Measurements from ENCODE around the gene CUEDC1.
A peak's percentile ranks its signal among the peaks of the same experiment; 100 is the strongest.

CUEDC1 gene

DNA sequence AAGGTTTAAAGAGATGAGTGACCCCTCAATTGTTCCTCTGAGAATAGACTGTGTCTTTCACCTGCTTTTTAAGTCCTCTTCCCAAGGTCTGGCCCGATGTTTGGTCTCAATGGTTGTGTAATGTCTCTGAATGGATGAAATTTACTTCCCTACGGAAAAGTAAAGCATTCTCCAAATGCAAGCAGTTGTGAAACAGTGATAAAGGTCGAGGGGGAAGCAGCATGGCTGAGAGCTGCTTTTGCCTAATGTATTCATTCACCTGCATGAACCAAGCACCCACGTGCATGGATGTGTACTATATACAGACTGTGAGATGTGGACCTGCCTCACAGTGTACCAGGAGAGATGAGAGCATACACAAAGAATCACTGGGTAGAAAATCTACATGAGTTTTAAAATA is 116.8 kb downstream of the CUEDC1 start:
- Histone ChIP-seq H3K36me3 (replicated peaks) (peaks cover 32% of the 10 kb centered on the region), H3K9me3 (no peaks in the 10 kb centered on the region), H3K4me3 (no peak overlapping the region), H3K27me3 (ENCODE audit: low read depth) (no peaks in the 10 kb centered on the region), H3K4me1 (peaks cover 2% of the 10 kb centered on the region)
- no peak for DNase-seq (ENCODE audit: low spot score in 2 of 2)
- in situ Hi-C loops (cut with MboI; ENCODE audit: low sequenced_read_pairs) = loop anchor here (10.0 kb wide), 1 partner anchor 714 kb away; no protein-coding TSS in a partner anchor

DNA sequence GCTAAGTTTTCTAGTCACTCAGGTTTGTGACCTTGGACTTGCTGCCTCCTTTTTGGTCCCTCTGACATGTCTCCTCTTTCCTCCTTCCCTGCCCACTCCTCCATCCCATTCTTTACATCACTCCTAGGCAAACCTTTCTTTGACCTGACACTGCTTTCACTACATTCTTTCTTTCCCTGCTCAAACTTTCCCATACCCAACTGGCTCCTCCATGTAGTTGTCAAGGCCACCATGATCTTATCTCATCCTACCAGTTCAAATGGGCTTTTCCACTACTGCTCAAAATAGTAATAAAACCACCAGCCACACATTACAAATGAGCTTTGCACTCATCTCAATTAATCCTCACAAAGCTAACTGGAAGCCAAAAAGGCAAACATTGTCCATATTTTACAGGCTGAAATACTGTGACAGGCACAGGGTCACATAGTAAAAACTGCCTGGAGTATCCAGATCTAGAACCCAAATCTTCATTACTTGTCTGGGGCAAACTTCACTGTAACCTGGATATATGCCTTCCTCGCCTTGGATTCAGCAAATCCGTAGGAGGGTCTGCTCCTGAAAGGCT is 119.8 kb downstream of the CUEDC1 start:
- no peaks in the 10 kb centered on the region for H3K9me3 ChIP-seq
- H3K36me3 ChIP-seq (replicated peaks) = peaks cover 21% of the 10 kb centered on the region
- no peaks in the 10 kb centered on the region for H3K27me3 ChIP-seq (ENCODE audit: low read depth)
- no peak for DNase-seq (ENCODE audit: low spot score in 2 of 2)
- in situ Hi-C loops (cut with MboI; ENCODE audit: low sequenced_read_pairs) = loop anchor here (10.0 kb wide), 1 partner anchor 711 kb away; no protein-coding TSS in a partner anchor
- H3K4me1 ChIP-seq = peaks cover 6% of the 10 kb centered on the region
- no peak overlapping the region for H3K4me3 ChIP-seq

DNA sequence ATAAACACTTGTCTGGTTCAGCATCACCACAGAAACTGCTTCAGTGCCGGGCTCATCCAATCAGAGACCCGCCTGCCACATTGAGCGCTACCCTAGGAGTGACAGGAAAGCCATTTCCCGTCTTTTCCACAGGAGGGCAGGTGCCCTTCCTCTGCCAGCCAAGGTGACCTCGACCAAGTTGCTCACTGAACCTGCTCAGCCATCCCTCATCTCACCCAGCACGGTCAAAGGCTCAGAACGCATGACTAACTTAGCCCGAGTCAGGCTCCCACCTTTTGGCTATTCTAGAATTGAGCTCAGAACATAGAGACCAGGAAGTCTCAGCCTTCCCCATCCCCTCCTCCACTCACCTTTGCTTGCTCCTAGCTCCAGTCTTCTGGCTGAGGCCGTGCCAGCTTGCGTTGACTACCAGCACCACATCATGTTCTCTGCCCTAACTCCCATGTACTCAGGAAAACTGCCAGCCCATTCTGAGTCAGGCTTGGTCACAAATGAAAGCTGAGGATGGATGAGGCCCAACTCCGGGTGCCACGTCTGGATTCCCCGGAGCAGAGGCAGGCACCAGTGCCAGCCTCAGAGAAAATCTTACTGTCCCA is 121.0 kb downstream of the CUEDC1 start:
- in situ Hi-C loops (cut with MboI; ENCODE audit: low sequenced_read_pairs) = loop anchor here (10.0 kb wide), 1 partner anchor 709 kb away; no protein-coding TSS in a partner anchor
- Histone ChIP-seq H3K9me3 (no peaks in the 10 kb centered on the region), H3K4me3 (no peak overlapping the region), H3K27me3 (ENCODE audit: low read depth) (no peaks in the 10 kb centered on the region), H3K4me1 (peaks cover 6% of the 10 kb centered on the region), H3K36me3 (replicated peaks) (peaks cover 9% of the 10 kb centered on the region)
- DNase-seq (ENCODE audit: low spot score in 2 of 2) = no peak

DNA sequence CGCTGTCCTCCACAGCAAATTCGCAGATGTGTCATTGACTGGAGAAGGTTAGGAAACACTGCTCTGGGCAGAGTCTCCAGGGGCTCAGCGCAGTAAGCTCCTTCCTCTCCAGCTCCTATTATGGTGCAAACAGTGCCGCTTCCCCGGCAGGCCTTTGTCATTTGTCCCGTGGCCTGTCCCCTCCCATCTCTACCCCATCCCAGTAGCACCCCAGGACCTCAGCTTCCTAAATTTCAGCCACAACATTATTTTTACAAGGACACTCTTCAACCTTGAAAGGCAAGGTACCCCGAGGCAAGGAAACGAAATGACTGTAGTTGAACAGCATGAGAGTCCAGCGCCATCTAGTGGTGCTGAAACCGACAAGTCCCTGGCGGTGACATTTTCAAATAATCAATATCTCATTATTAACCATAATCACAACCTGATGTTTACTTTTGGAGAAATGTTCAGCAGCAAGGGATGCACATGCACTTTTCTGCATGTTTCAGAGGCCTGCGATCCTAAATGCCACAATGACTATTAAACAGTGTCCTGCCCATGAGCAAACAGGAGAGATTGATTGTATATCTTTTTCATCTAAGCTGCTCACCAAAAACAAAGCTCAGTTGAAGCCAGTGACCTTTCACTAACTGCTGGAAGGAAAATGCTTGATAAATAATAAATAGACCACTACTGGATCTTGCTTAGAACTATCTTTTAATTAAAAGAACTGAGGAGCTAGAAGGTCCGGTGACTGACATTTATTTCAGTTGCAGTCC is 121.9 kb downstream of the CUEDC1 start:
- H3K4me3 ChIP-seq = peak overlapping the region; percentile 12

DNA sequence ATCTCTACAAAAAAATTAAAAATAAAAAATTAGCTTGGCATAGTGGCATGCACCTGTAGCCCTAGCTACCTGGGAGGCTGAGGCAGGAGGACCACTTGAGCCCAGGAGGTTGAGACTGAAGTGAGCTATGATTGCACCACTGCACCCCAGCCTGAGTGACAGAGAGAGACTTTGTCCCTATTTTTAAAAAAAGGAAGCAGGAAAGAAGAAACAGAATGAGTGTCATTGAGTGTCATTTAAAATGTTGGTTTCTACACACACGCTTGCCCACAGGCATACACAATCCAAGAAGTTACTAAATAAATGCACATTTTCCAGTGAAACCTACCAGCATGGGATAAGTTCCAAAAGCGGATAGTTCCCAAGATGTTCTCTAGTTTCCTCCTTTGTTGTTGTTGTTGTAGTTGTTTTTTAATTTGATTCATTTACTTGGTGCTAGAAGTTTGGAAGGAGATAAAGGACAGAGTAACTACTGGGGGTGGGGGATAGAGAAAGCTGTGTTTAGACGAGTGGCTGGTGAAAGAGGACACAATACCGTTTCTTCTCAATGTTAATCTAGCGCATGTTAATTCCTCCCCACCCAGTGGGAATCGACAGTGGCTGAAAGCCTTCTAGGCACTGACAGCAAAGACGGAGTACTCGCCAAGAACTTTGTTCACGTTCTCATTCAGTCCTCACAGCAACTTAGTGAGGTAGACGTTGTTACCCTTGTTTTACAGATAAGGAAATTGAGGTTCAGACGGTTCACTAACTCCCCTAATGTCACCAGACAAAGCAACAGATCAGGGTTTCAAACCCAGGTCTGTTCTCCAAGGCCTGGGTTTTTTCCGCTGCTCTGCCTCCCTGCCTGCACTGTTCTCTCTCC is 122.7 kb downstream of the CUEDC1 start:
- no peak overlapping the region; the same call in 1 of the 2 replicates for H3K4me3 ChIP-seq
- H3K36me3 ChIP-seq (replicated peaks) = no peaks in the 10 kb centered on the region

More for the DNA sequence above, 121.9 kb downstream of the CUEDC1 start:
- peaks cover 6% of the 10 kb centered on the region for H3K4me1 ChIP-seq
- in situ Hi-C loops (cut with MboI; ENCODE audit: low sequenced_read_pairs) = loop anchor here (10.0 kb wide), 1 partner anchor 709 kb away; no protein-coding TSS in a partner anchor
- peak; percentile 73 to 87 for DNase-seq (ENCODE audit: low spot score in 2 of 2)
- H3K36me3 ChIP-seq (replicated peaks) = 0 out of 2 replicates have a peak, but pooled peaks cover under 1% of the 10 kb centered on the region
- no peaks in the 10 kb centered on the region for H3K9me3 ChIP-seq
- no peaks in the 10 kb centered on the region for H3K27me3 ChIP-seq (ENCODE audit: low read depth)

DNA sequence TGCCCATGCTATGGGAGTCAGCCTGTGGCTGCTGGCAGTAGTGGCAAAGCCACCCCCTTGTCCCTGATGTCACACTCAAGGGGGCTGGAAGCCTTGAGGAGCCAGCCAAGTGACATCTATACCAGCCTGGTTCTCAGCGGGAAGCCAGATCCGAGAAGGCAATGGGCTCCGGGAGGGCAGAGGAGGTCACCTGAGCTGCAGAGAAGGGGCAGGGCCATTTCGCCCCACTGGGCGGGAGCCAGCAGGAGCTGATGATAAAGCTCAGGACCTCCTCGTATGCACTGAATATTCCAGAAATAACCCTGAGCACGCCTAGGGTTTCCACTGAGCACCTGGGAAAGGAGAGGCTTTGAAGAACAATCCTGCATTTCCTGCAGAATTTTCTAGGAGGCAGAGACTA is 124.3 kb downstream of the CUEDC1 start:
- H3K9me3 ChIP-seq = no peaks in the 10 kb centered on the region
- in situ Hi-C loops (cut with MboI; ENCODE audit: low sequenced_read_pairs) = loop anchor here (10.0 kb wide), 1 partner anchor 706 kb away; no protein-coding TSS in a partner anchor
- no peaks in the 10 kb centered on the region for H3K36me3 ChIP-seq (replicated peaks)
- no peak overlapping the region for H3K4me3 ChIP-seq
- no peaks in the 10 kb centered on the region for H3K27me3 ChIP-seq (ENCODE audit: low read depth)
- DNase-seq (ENCODE audit: low spot score in 2 of 2) = no peak
- peaks cover 6% of the 10 kb centered on the region for H3K4me1 ChIP-seq

More for the DNA sequence above, 122.7 kb downstream of the CUEDC1 start:
- Histone ChIP-seq H3K4me1 (peaks cover 6% of the 10 kb centered on the region), H3K27me3 (ENCODE audit: low read depth) (no peaks in the 10 kb centered on the region), H3K9me3 (no peaks in the 10 kb centered on the region)
- DNase-seq (ENCODE audit: low spot score in 2 of 2) = no peak
- in situ Hi-C loops (cut with MboI; ENCODE audit: low sequenced_read_pairs) = loop anchor here (10.0 kb wide), 1 partner anchor 708 kb away; no protein-coding TSS in a partner anchor

DNA sequence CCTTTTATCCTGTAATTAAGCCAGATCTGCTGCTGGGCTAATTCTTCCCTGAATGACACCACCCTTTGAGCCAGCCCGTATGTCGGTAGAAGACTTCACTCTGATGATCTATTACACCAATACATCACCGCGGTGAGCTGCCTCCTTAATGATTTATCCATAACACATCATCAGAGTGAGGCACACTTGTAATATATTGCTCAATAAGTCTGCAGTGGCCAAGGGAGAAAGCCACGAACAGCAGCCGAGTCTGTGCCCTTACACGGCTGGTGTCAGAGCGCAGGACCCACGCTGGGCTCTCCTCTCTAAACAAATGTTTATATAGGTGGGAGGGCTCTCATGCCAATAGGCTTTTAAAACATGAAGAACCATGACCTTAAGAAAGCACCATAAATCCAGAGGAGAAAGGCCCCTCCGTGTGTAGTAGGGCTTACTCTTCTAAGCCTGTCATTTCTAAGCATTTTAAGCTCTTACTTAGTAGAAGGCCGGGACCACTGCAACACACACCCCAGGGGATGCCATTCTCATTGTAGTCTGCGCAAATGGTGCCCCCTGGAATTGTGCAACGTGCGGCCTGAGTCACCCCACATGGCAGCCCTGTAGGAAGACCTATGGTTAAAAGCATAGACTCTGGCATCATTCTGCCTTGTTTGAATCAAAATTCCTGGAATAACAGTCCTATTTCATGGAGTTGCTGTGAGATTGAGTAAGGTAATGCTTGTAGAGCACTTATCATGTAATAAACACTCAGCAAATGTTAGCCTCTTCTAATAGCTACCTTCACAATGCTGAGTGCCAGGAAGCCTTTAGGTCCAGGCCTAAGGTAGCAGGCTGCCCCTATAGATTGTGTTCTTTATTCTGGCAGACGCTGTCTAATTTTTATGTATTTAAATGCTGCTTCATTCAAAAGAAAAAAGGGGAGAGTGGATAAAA is 131.5 kb downstream of the CUEDC1 start:
- no peaks in the 10 kb centered on the region for H3K36me3 ChIP-seq (replicated peaks)
- in situ Hi-C loops (cut with MboI; ENCODE audit: low sequenced_read_pairs) = no loop called here
- no peak for DNase-seq (ENCODE audit: low spot score in 2 of 2)
- H3K27me3 ChIP-seq (ENCODE audit: low read depth) = peaks cover 3% of the 10 kb centered on the region; the same call in 1 of the 2 replicates
- H3K4me3 ChIP-seq = no peak overlapping the region
- no peaks in the 10 kb centered on the region for H3K9me3 ChIP-seq
- H3K4me1 ChIP-seq = no peaks in the 10 kb centered on the region

DNA sequence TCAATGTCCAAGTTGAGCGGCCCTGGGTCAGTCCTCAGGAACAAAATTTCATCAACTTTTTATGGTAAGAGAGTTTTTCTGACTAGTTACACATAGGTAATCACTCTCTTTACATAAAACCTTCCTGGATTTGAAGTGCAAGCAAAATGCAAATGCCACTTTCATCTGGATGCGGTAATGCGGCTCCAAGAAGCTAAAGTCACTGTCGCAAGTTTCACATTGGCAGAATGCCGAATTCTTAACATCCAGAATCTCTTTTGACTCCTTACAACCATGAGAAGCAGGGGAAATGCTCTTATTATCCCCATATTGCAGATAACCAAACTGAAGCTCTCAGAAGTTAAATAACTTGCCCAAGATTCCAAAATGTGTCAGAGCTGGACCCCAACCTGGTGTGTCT is 135.3 kb downstream of the CUEDC1 start:
- H3K4me1 ChIP-seq = no peaks in the 10 kb centered on the region
- H3K4me3 ChIP-seq = no peak overlapping the region
- no peak for DNase-seq (ENCODE audit: low spot score in 2 of 2)
- H3K9me3 ChIP-seq = no peaks in the 10 kb centered on the region
- no peaks in the 10 kb centered on the region for H3K36me3 ChIP-seq (replicated peaks)
- in situ Hi-C loops (cut with MboI; ENCODE audit: low sequenced_read_pairs) = no loop called here
- peaks cover 3% of the 10 kb centered on the region; the same call in 1 of the 2 replicates for H3K27me3 ChIP-seq (ENCODE audit: low read depth)

DNA sequence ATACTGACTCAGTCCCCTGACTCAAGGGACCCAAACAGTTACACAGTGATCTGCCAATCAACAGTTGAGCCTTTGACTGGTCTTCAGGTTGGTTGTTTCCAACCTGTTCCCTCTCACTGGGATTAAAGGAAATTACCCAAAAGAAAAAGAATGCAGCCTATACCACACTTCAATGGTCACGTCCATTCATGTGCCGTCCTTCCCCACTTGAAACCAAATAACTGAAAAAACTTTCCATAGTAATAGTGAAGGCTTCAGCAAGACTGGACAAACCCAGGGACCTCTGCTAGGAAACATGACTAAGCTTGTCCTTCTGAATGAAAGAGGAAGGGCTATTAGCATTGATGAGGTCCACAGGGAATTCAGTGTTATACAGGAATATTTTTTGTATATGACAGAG is 135.9 kb downstream of the CUEDC1 start:
- H3K4me1 ChIP-seq = no peaks in the 10 kb centered on the region
- H3K36me3 ChIP-seq (replicated peaks) = no peaks in the 10 kb centered on the region
- no peak overlapping the region for H3K4me3 ChIP-seq
- in situ Hi-C loops (cut with MboI; ENCODE audit: low sequenced_read_pairs) = no loop called here
- no peak for DNase-seq (ENCODE audit: low spot score in 2 of 2)
- no peaks in the 10 kb centered on the region for H3K9me3 ChIP-seq
- H3K27me3 ChIP-seq (ENCODE audit: low read depth) = peaks cover 8% of the 10 kb centered on the region

DNA sequence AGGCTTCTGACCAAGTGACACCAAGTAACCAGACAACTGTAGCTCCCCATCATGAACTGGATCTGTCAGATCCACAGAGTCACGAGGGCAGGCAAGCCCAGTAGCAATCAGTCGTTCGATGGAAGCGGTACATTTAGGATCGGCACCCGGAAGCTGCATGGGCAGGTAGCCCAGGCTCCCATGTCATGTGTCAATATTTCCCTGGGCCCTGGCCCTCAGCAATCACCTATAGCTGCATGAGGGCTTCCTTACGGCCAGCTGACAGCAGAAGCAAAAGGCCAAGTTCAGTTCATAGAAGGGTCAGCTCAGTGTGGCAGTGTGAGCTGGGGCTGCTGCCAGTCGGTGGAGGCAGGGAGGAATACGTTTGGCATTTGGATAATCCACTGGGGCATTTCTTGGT is 137.1 kb downstream of the CUEDC1 start:
- Histone ChIP-seq H3K9me3 (no peaks in the 10 kb centered on the region), H3K4me3 (no peak overlapping the region), H3K27me3 (ENCODE audit: low read depth) (peaks cover 8% of the 10 kb centered on the region), H3K36me3 (replicated peaks) (no peaks in the 10 kb centered on the region), H3K4me1 (no peaks in the 10 kb centered on the region)
- DNase-seq (ENCODE audit: low spot score in 2 of 2) = no peak
- in situ Hi-C loops (cut with MboI; ENCODE audit: low sequenced_read_pairs) = no loop called here

DNA sequence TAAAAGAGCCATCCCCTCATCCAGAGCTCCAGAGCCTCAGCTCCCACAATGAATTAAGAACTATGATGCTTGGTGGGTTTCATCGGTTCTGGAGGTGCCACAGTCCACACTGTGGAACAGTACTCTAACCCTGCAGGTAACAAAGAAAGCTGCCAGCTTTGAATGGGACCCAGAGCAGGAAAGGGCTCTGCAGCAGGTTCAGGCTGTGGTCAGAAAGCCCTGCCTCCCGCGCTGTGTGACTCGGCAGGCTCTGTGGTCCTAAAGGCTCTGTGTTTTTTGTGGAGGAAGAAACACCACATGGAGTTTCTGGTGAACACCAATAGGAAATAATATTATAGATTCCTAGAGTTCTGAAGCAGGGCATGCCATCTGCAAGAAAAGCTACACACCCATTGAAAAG is 137.9 kb downstream of the CUEDC1 start:
- peaks cover 8% of the 10 kb centered on the region for H3K27me3 ChIP-seq (ENCODE audit: low read depth)
- no peak for DNase-seq (ENCODE audit: low spot score in 2 of 2)
- in situ Hi-C loops (cut with MboI; ENCODE audit: low sequenced_read_pairs) = no loop called here
- no peaks in the 10 kb centered on the region for H3K36me3 ChIP-seq (replicated peaks)
- no peak overlapping the region for H3K4me3 ChIP-seq
- H3K4me1 ChIP-seq = no peaks in the 10 kb centered on the region
- H3K9me3 ChIP-seq = no peaks in the 10 kb centered on the region

DNA sequence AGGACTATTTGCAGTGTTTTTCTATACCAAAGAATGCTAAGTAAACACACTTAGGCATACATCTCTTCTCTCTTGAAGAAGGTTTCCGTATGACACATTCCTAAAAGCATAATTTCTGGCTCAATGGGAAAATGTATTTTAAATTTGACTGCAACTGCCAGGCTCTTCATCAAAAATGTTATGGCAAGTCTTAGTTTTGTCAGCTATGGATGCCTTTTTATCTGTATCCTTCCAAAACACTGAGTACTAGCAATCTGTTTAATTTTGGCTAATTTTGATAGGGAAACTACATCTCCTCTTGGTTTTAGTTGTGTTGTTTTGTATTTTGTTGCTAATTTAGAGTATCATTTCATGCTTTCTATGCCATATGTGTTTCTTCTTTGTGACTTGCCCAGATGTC is 140.8 kb downstream of the CUEDC1 start:
- no peak overlapping the region for H3K4me3 ChIP-seq
- in situ Hi-C loops (cut with MboI; ENCODE audit: low sequenced_read_pairs) = no loop called here
- no peaks in the 10 kb centered on the region for H3K36me3 ChIP-seq (replicated peaks)
- no peaks in the 10 kb centered on the region for H3K9me3 ChIP-seq
- DNase-seq (ENCODE audit: low spot score in 2 of 2) = no peak
- peaks cover 6% of the 10 kb centered on the region for H3K27me3 ChIP-seq (ENCODE audit: low read depth)
- H3K4me1 ChIP-seq = no peaks in the 10 kb centered on the region
